ENCODE results near the gene PRR12. TPM values are rescaled to one million over a fixed set of nuclear protein-coding genes. Genes with fewer than 3 reads are reported as not detected.

Gene PRR12
- total and polyA plus RNA-seq, 8 donors = 21.4 to 33.7 (median 26.6) TPM

GRCh38 chr19:49651029-49651819 is 60.2 kb downstream of the PRR12 start:
- DNase-seq (no peak), ATAC-seq (no peak)
- Histone ChIP-seq H3K4me3 (no peak overlapping the region), H3K9me3 (no peaks in the 10 kb centered on the region), H3K27me3 (no peaks in the 10 kb centered on the region), H3K27ac (no peak overlapping the region), H3K4me1 (no peaks in the 10 kb centered on the region), H3K36me3 (peaks cover 0 to 96% of the 10 kb centered on the region in 2 donors)
- intact Hi-C loops (cut with DNase I) = no loop called here
- TF ChIP-seq CTCF (IDR thresholded peaks at IDR 0.05) = no peak

DNA sequence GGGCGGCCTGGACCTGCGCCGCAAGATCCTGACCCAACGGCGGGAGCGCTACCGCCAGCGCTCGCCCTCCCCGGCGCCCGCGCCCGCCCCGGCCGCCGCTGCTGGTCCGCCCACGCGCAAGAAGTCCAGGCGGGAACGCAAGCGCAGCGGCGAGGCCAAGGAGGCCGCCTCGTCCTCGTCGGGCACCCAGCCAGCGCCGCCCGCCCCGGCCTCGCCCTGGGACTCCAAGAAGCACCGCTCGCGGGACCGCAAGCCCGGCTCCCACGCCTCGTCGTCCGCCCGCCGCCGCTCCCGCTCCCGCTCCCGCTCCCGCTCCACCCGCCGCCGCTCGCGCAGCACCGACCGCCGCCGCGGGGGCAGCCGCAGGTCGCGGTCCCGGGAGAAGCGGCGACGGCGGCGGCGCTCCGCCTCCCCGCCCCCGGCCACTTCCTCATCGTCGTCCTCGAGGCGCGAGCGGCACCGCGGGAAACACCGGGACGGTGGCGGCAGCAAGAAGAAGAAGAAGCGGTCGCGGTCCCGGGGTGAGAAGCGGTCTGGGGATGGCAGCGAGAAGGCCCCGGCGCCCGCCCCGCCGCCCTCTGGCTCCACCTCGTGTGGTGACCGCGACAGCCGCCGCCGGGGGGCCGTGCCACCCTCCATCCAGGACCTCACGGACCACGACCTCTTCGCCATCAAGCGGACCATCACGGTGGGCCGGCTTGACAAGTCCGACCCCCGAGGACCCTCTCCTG is 61.0 kb downstream of the PRR12 start:
- H3K36me3 ChIP-seq = peaks cover 0 to 96% of the 10 kb centered on the region in 2 donors
- no peak for ATAC-seq

DNA sequence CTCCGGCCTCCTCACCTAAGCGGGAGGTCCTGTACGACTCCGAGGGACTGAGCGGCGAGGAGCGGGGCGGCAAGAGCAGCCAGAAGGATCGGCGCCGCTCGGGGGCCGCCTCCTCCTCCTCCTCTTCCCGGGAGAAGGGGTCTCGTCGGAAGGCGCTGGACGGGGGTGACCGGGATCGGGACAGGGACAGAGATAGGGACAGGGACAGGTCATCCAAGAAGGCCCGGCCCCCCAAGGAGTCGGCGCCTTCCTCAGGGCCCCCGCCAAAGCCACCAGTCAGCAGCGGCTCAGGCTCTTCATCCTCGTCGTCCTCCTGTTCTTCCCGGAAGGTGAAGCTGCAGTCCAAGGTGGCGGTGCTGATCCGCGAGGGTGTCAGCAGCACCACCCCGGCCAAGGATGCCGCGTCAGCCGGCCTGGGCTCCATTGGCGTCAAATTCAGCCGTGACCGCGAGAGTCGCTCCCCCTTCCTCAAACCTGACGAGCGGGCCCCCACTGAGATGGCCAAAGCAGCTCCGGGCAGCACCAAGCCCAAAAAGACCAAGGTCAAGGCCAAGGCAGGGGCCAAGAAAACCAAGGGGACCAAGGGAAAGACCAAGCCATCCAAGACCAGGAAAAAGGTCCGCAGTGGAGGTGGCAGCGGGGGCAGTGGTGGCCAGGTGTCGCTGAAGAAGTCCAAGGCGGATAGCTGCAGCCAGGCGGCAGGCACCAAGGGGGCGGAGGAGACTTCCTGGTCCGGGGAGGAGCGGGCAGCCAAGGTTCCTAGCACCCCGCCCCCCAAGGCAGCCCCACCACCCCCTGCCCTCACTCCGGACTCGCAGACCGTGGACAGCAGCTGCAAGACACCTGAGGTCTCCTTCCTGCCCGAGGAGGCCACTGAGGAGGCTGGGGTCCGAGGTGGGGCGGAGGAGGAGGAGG is 61.8 kb downstream of the PRR12 start:
- peak in 1 of 4 donors; percentile 75 for DNase-seq
- no peak overlapping the region for H3K4me3 ChIP-seq
- no peaks in the 10 kb centered on the region for H3K9me3 ChIP-seq
- H3K27me3 ChIP-seq = no peaks in the 10 kb centered on the region
- H3K4me1 ChIP-seq = no peaks in the 10 kb centered on the region
- intact Hi-C loops (cut with DNase I) = no loop called here
- no peak for ATAC-seq
- no peak overlapping the region for H3K27ac ChIP-seq
- TF ChIP-seq CTCF (IDR thresholded peaks at IDR 0.05) = no peak
- peaks cover 0 to 96% of the 10 kb centered on the region in 2 donors for H3K36me3 ChIP-seq

More for the DNA sequence above, 61.0 kb downstream of the PRR12 start:
- TF ChIP-seq CTCF (IDR thresholded peaks at IDR 0.05) = no peak
- peak in 1 of 4 donors; percentile 73 for DNase-seq
- Histone ChIP-seq H3K4me3 (no peak overlapping the region), H3K4me1 (no peaks in the 10 kb centered on the region), H3K27me3 (no peaks in the 10 kb centered on the region), H3K9me3 (no peaks in the 10 kb centered on the region), H3K27ac (no peak overlapping the region)
- intact Hi-C loops (cut with DNase I) = no loop called here

GRCh38 chr19:49653466-49653806 is 62.5 kb downstream of the PRR12 start:
- intact Hi-C loops (cut with DNase I) = no loop called here
- ATAC-seq = no peak
- H3K9me3 ChIP-seq = no peaks in the 10 kb centered on the region
- no peaks in the 10 kb centered on the region for H3K4me1 ChIP-seq
- H3K27ac ChIP-seq = no peak overlapping the region
- H3K27me3 ChIP-seq = no peaks in the 10 kb centered on the region
- H3K36me3 ChIP-seq = peaks cover 0 to 96% of the 10 kb centered on the region in 2 donors
- TF ChIP-seq CTCF (IDR thresholded peaks at IDR 0.05) = no peak
- H3K4me3 ChIP-seq = no peak overlapping the region
- peak in 1 of 4 donors; percentile 66 for DNase-seq

All from left lung (tissue), 10 donors.